ENCODE measurements around the gene ABHD12B. TPM values are rescaled to one million over a fixed set of nuclear protein-coding genes. Genes with fewer than 3 reads are reported as not detected.
A peak's percentile ranks its signal among the peaks of the same experiment; 100 is the strongest.

The ABHD12B gene
- total and polyA plus RNA-seq, 9 of the 15 experiments (the other 6 are each of a cell fraction or from before 2014, with no cell fraction given), result not detected

DNA sequence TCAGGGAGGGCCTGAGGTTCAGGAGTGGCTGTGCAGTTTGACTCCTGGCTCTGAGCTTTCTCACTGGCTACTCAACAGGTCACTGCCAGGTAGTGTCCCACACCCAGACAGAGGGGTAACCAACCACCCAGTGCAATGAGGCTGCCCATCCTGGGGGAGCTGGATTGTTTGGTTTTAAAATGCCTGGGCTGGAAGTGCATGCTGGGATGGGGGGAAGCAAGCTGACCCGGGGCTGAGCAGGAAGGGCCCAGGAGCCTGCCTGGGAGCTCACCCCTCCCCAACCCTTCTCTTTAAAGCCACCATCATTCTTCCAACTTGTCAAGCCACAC lies 12.6 kb upstream of the ABHD12B start:
- Histone ChIP-seq H3K27ac (ENCODE audit: extremely low read depth, low read depth, low read length) (no peak overlapping the region), H3K9ac (ENCODE audit: insufficient read depth in 1 of 2, low read depth in 2 of 2, low read length in 2 of 2) (no peak overlapping the region), H3K4me1 (replicated peaks in 1 of 2; ENCODE audit: control insufficient read depth in 2 of 2, insufficient read depth in 2 of 2, low read length in 2 of 2) (no peaks in the 10 kb centered on the region; a peak in 1 of 5 replicates), H4K20me1 (replicated peaks; ENCODE audit: control insufficient read depth, insufficient read depth, low read length) (no peaks in the 10 kb centered on the region), H3K36me3 (ENCODE audit: control insufficient read depth, insufficient read depth, low read length) (no peaks in the 10 kb centered on the region), H3K9me3 (replicated peaks; ENCODE audit: control insufficient read depth, insufficient read depth, low read depth, low read length) (no peaks in the 10 kb centered on the region), H2AFZ (ENCODE audit: low read depth, low read length) (peak overlapping the region; percentile 54), H3K9me1 (ENCODE audit: control insufficient read depth, insufficient read depth, low read length) (no peaks in the 10 kb centered on the region), H3K79me2 (ENCODE audit: control insufficient read depth, insufficient read depth, low read length) (no peaks in the 10 kb centered on the region), H3K4me3 (no peak overlapping the region), H3K4me2 (ENCODE audit: insufficient read depth, low read length) (no peak overlapping the region), H3K27me3 (ENCODE audit: control insufficient read depth in 2 of 2, insufficient read depth in 2 of 2, low read length in 2 of 2) (peaks cover 0 to 4% of the 10 kb centered on the region in 2 experiments; a peak in 1 of 5 replicates)
- BruUV-seq (replicated peaks), result no TSS peak
- ATAC-seq (peak; percentile 21; the same call in 1 of the 3 replicates), DNase-seq (ENCODE audit: extremely low read depth in 1 of 4, low spot score in 3 of 4) (no peak), FAIRE-seq (no peak)
- intact Hi-C loops (cut with micrococcal nuclease), result no loop called here
- TF ChIP-seq ZNF551 (CRISPR knock-in tag; IDR thresholded peaks at IDR 0.05), result no peak
- no peak for TF ChIP-seq TGIF2 (CRISPR knock-in tag; IDR thresholded peaks at IDR 0.05)
- no peak for TF ChIP-seq YBX1 (IDR thresholded peaks at IDR 0.05)
- TF ChIP-seq, protein P1, sequence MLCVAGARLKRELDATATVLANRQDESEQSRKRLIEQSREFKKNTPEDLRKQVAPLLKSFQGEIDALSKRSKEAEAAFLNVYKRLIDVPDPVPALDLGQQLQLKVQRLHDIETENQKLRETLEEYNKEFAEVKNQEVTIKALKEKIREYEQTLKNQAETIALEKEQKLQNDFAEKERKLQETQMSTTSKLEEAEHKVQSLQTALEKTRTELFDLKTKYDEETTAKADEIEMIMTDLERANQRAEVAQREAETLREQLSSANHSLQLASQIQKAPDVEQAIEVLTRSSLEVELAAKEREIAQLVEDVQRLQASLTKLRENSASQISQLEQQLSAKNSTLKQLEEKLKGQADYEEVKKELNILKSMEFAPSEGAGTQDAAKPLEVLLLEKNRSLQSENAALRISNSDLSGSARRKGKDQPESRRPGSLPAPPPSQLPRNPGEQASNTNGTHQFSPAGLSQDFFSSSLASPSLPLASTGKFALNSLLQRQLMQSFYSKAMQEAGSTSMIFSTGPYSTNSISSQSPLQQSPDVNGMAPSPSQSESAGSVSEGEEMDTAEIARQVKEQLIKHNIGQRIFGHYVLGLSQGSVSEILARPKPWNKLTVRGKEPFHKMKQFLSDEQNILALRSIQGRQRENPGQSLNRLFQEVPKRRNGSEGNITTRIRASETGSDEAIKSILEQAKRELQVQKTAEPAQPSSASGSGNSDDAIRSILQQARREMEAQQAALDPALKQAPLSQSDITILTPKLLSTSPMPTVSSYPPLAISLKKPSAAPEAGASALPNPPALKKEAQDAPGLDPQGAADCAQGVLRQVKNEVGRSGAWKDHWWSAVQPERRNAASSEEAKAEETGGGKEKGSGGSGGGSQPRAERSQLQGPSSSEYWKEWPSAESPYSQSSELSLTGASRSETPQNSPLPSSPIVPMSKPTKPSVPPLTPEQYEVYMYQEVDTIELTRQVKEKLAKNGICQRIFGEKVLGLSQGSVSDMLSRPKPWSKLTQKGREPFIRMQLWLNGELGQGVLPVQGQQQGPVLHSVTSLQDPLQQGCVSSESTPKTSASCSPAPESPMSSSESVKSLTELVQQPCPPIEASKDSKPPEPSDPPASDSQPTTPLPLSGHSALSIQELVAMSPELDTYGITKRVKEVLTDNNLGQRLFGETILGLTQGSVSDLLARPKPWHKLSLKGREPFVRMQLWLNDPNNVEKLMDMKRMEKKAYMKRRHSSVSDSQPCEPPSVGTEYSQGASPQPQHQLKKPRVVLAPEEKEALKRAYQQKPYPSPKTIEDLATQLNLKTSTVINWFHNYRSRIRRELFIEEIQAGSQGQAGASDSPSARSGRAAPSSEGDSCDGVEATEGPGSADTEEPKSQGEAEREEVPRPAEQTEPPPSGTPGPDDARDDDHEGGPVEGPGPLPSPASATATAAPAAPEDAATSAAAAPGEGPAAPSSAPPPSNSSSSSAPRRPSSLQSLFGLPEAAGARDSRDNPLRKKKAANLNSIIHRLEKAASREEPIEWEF (CRISPR knock-in tag; IDR thresholded peaks at IDR 0.05), result no peak
- TF ChIP-seq ZC3H4 (CRISPR knock-in tag; IDR thresholded peaks at IDR 0.05; ENCODE audit: borderline replicate concordance), result no peak
- TF ChIP-seq GTF2E2 (tag; IDR thresholded peaks at IDR 0.05), result no peak
- TF ChIP-seq SMARCA5 (IDR thresholded peaks at IDR 0.05), result no peak
- TF ChIP-seq CAMTA2 (CRISPR knock-in tag; conservative IDR thresholded peaks at IDR 0.05), result no peak
- no peak for TF ChIP-seq ZNF316 (IDR thresholded peaks at IDR 0.05)
- TF ChIP-seq LCOR (CRISPR knock-in tag; IDR thresholded peaks at IDR 0.05), result no peak
- WGBS (ENCODE audit: insufficient coverage, low coverage, missing lambda C conversion rate), result no CpG with 5 or more reads among the region's 1 CpG
- ChIA-PET CTCF (ENCODE audit: low intra/inter-chr PET ratio) (no interaction called here), POLR2A (interaction anchor here (0.5 kb wide), 1 partner anchor 15 kb away, joined by 4 read pairs; no protein-coding TSS in a partner anchor)
- in situ Hi-C loops (cut with MboI), result no loop called here
